HG03025 (cell line): ENCODE data around the gene LMTK3.
A peak's percentile ranks its signal among the peaks of the same experiment; 100 is the strongest.

Source experiments
- ATAC-seq: cut with Tn5 transposase; IDR thresholded peaks from one replicate; pipeline ENCODE4 v1.9.1; 2021; ENCODE audit warnings: mild to moderate bottlenecking, moderate library complexity; ENCODE audit not compliant: unreplicated experiment, low FRiP score

The LMTK3 gene

GRCh38 chr19:48451624-48452023, 60.0 kb downstream of the LMTK3 start:
- ATAC-seq: no peak

GRCh38 chr19:48450863-48451262, 60.8 kb downstream of the LMTK3 start:
- ATAC-seq: no peak

GRCh38 chr19:48450441-48450840, 61.2 kb downstream of the LMTK3 start:
- no peak for ATAC-seq

- ATAC-seq: no peak
Observed at GRCh38 chr19:48448563-48448962, 63.1 kb downstream of the LMTK3 start.

GRCh38 chr19:48446579-48446978, 65.1 kb downstream of the LMTK3 start:
- no peak for ATAC-seq

GRCh38 chr19:48445606-48446481, 65.8 kb downstream of the LMTK3 start, which contains the start of gene GRWD1:
TSS of gene GRWD1 (plus strand) at chr19:48445983. CDS start at chr19:48446006, 23 bp downstream.
- ATAC-seq: peak; percentile 68

GRCh38 chr19:48445256-48445605, 66.4 kb downstream of the LMTK3 start:
- ATAC-seq: no peak

- no peak for ATAC-seq
Observed at GRCh38 chr19:48444936-48445200, 66.8 kb downstream of the LMTK3 start.

- no peak for ATAC-seq
Observed at GRCh38 chr19:48444129-48444935, 67.3 kb downstream of the LMTK3 start.

- ATAC-seq: no peak
Observed at GRCh38 chr19:48443731-48444128, 67.9 kb downstream of the LMTK3 start.

- no peak for ATAC-seq
Observed at GRCh38 chr19:48443256-48443655, 68.4 kb downstream of the LMTK3 start.

GRCh38 chr19:48442116-48443035, 69.3 kb downstream of the LMTK3 start:
- ATAC-seq: no peak

GRCh38 chr19:48441360-48442050, 70.1 kb downstream of the LMTK3 start:
- no peak for ATAC-seq

GRCh38 chr19:48436586-48436985, 75.0 kb downstream of the LMTK3 start:
- ATAC-seq: no peak
